Measurements from ENCODE around the gene RTTN.

The RTTN gene

DNA sequence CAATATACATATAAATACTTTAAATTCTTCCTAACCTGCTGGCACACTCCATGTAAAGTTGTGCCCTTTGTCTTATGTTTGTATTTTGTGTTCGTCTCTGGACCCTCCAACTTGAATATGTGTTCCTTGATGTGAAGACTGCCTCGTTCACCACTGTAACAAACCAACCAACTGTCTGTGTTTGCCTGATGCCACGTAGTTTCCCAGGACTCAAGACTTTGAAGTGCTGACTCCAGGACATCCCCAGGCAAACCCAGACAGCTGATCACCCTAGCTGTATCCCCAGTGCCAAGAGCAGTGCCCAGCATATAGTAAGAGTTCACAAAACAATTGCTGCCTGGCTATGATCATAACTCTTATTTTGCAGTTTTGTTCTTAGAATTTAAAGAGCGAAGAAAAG is 242.3 kb downstream of the RTTN start:
- DNase-seq, result no peak

GRCh38 chr18:69961718-69962117 is 243.8 kb downstream of the RTTN start:
- no peak for DNase-seq

DNA sequence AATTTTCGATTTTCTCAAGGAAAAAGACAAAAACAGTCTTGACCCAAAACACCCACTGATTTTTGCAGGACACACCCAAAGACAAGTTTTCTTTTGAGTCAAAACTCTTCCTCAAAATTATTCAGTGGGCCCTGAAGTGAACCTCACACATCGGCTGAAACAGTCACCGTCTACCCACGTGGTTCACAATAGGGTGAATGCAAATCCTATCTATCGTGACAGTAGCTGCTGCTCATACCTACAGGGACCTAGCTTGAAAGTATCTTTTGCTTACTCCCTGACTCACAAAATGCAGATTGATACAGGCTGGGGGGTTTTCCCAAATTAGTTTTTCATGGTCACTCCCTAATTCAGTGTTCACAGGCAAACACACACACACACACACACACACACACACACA is 247.1 kb downstream of the RTTN start:
- DNase-seq, result no peak

DNA sequence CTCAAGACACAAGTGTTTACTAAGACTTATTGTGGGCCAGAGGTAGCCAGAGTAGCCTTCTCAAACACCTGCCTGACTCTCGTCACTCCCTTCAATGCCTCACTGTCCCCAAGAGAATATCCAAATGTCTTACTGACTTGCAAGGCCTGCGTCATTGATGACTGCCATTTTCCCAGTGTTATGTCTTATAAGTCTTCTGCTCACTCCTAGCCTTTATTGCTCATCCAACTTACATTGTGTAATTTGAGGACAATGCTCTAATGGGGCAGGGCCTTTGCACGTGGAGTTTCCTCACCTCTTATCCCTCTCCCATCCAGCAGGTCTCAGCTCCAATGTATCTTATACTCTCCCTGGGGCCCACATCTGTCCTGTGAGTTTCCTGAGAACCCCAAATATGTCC is 247.7 kb downstream of the RTTN start:
- DNase-seq, result no peak

DNA sequence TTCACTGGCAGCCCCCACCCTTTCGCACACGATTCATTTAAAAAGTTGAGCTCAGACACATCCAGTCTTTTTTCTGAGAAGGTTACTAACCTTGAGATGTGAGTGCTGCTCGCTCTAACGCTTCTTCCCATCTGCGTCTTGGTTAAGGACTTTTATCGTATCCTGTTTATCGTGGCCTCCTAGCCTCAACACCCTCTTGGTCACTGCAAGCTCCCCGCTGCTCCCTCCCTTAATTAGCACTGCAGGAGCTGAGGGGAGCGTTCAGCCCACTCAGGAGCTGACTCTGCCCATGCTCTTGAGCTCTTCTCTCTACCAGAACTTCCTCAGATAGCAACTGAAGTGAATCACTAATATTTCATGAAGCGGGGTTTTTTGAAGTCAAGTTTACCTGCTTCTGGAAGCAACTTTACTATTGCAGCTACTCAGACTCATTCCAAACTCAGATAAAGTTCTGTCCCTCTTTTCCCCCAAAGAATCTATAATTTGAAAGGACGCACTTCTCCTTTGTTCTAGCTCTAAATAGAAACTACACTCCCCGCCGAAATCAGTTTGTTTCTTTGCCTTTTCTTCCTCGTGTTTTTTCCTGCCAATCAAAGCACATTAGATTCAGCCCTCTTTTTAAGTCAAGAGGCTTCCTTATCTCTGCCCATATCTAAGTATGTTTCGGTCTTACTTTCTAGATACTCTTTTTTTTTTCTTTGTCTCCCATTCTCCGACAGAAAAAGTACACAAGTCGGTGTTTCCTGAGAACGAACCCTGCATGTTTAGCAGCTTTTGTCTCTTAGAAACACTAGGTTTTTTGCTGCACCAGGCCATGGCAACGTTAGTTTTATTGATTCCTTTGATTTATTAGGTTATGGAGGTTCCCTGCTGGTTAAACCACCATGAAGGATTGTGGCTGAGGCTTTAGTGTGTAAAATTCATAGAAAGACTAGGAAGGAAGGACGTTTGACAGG is 248.5 kb downstream of the RTTN start:
- DNase-seq, result no peak

- DNase-seq, result no peak
Measured at GRCh38 chr18:69956057-69956456, 249.4 kb downstream of the RTTN start.

GRCh38 chr18:69954719-69955480 is 250.6 kb downstream of the RTTN start:
- DNase-seq, result no peak

DNA sequence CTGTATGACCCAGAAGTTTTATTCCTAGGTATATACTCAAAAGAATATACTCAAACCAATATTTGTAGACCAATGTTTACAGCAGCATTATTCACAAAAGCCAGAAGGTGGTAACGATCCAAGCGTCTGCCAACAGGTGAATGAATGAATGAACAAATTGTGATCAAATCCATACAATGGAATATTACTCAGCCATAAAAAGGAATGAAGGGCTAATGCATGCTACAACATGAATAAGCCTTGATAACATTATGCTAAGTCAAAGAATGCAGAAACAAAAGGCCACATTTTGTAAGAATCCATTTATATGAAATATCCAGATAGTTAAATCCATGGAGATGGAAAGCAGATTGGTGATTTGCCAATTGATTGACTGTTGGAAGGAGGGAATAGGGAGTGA is 252.3 kb downstream of the RTTN start:
- no peak for DNase-seq

Measured in NCI-H2081 (cell line).